ENCODE measurements around the gene LRRFIP2.
"Not testable (repeated sequence)": the region's sequence is repeated elsewhere in the genome, so short reads cannot be mapped to it uniquely, and the experiment has no call there.

LRRFIP2 gene

GRCh38 chr3:37174532-37175126 is at the start of gene LRRFIP2:
Gene LRRFIP2, minus strand, starts transcription at chr3:37174582. Its CDS starts 25,599 bp downstream, at chr3:37148983.
- no peak for DNase-seq (ENCODE audit: extremely low read depth in 1 of 2, low read depth in 1 of 2)

GRCh38 chr3:37223576-37223975 is 49.2 kb upstream of the LRRFIP2 start:
- no peak for DNase-seq (ENCODE audit: extremely low read depth in 1 of 2, low read depth in 1 of 2)

- no peak for DNase-seq (ENCODE audit: extremely low read depth in 1 of 2, low read depth in 1 of 2)
Observed at GRCh38 chr3:37223141-37223558, 48.8 kb upstream of the LRRFIP2 start.

GRCh38 chr3:37222542-37222941 is 48.2 kb upstream of the LRRFIP2 start:
- not testable (repeated sequence) for DNase-seq (ENCODE audit: extremely low read depth in 1 of 2, low read depth in 1 of 2)

- DNase-seq (ENCODE audit: extremely low read depth in 1 of 2, low read depth in 1 of 2): no peak
Observed at GRCh38 chr3:37221407-37221806, 47.0 kb upstream of the LRRFIP2 start.

GRCh38 chr3:37219266-37219665 is 44.9 kb upstream of the LRRFIP2 start:
- DNase-seq (ENCODE audit: extremely low read depth in 1 of 2, low read depth in 1 of 2): no peak

- no peak for DNase-seq (ENCODE audit: extremely low read depth in 1 of 2, low read depth in 1 of 2)
Observed at GRCh38 chr3:37218206-37218605, 43.8 kb upstream of the LRRFIP2 start.

GRCh38 chr3:37217098-37217849 is 42.9 kb upstream of the LRRFIP2 start:
- DNase-seq (ENCODE audit: extremely low read depth in 1 of 2, low read depth in 1 of 2): no peak

GRCh38 chr3:37216597-37217097 is 42.3 kb upstream of the LRRFIP2 start:
- DNase-seq (ENCODE audit: extremely low read depth in 1 of 2, low read depth in 1 of 2): no peak

- DNase-seq (ENCODE audit: extremely low read depth in 1 of 2, low read depth in 1 of 2): no peak
Observed at GRCh38 chr3:37214076-37214475, 39.7 kb upstream of the LRRFIP2 start.

- no peak for DNase-seq (ENCODE audit: extremely low read depth in 1 of 2, low read depth in 1 of 2)
Observed at GRCh38 chr3:37210230-37210629, 35.8 kb upstream of the LRRFIP2 start.

- not testable (repeated sequence) for DNase-seq (ENCODE audit: extremely low read depth in 1 of 2, low read depth in 1 of 2)
Observed at GRCh38 chr3:37208576-37208975, 34.2 kb upstream of the LRRFIP2 start.

- not testable (repeated sequence) for DNase-seq (ENCODE audit: extremely low read depth in 1 of 2, low read depth in 1 of 2)
Observed at GRCh38 chr3:37208008-37208407, 33.6 kb upstream of the LRRFIP2 start.

GRCh38 chr3:37206041-37206440 is 31.7 kb upstream of the LRRFIP2 start:
- DNase-seq (ENCODE audit: extremely low read depth in 1 of 2, low read depth in 1 of 2): not testable (repeated sequence)

GRCh38 chr3:37204314-37204713 is 29.9 kb upstream of the LRRFIP2 start:
- no peak for DNase-seq (ENCODE audit: extremely low read depth in 1 of 2, low read depth in 1 of 2)

- DNase-seq (ENCODE audit: extremely low read depth in 1 of 2, low read depth in 1 of 2): no peak
Observed at GRCh38 chr3:37202035-37202434, 27.7 kb upstream of the LRRFIP2 start.

- no peak for DNase-seq (ENCODE audit: extremely low read depth in 1 of 2, low read depth in 1 of 2)
Observed at GRCh38 chr3:37200141-37200540, 25.8 kb upstream of the LRRFIP2 start.

GRCh38 chr3:37198996-37199395 is 24.6 kb upstream of the LRRFIP2 start:
- no peak for DNase-seq (ENCODE audit: extremely low read depth in 1 of 2, low read depth in 1 of 2)

- no peak for DNase-seq (ENCODE audit: extremely low read depth in 1 of 2, low read depth in 1 of 2)
Observed at GRCh38 chr3:37198547-37198946, 24.2 kb upstream of the LRRFIP2 start.

GRCh38 chr3:37197810-37198371 is 23.5 kb upstream of the LRRFIP2 start:
- no peak for DNase-seq (ENCODE audit: extremely low read depth in 1 of 2, low read depth in 1 of 2)

GRCh38 chr3:37194533-37194932 is 20.2 kb upstream of the LRRFIP2 start:
- no peak for DNase-seq (ENCODE audit: extremely low read depth in 1 of 2, low read depth in 1 of 2)

- no peak for DNase-seq (ENCODE audit: extremely low read depth in 1 of 2, low read depth in 1 of 2)
Observed at GRCh38 chr3:37190667-37191066, 16.3 kb upstream of the LRRFIP2 start.

Measured in stimulated activated CD8-positive, alpha-beta memory T cell treated with anti-CD3 and anti-CD28 coated beads, Interleukin-7, amount 100 ng/mL, for 48 hours (primary cell).